Nephron (organoid): ENCODE data around the gene TIMM13.

Experiments used
- H3K27ac Mint-ChIP-seq, 3 experiments: 2 replicates each; pipeline ENCODE4 v1.8.0; 2020; ENCODE audit warnings: mixed read lengths in 3 of 3, mild to moderate bottlenecking in 2 of 3, moderate library complexity in 1 of 3
- H3K27me3 Mint-ChIP-seq: 2 replicates; pipeline ENCODE4 v1.8.0; 2021; ENCODE audit warnings: low read depth, mild to moderate bottlenecking, moderate library complexity, mixed read lengths
- H3K36me3 Mint-ChIP-seq: 2 replicates; pipeline ENCODE4 v1.8.0; 2020; ENCODE audit warnings: low read depth, mixed read lengths
- H3K4me1 Mint-ChIP-seq: 2 replicates; pipeline ENCODE4 v1.8.0; 2020; ENCODE audit warnings: mixed read lengths
- H3K4me3 Mint-ChIP-seq, 3 experiments: 2 replicates each; pipeline ENCODE4 v1.8.0; 2020; ENCODE audit warnings: mild to moderate bottlenecking in 3 of 3, mixed read lengths in 3 of 3, moderate library complexity in 2 of 3
- H3K9me3 Mint-ChIP-seq: 2 replicates; pipeline ENCODE4 v1.8.0; 2020; ENCODE audit warnings: mixed read lengths
- TF ChIP-seq, protein P1 (sequence below), 3 experiments: fragments of 200-600 bp; sonication (generic); IDR thresholded peaks; one replicate each; pipeline ENCODE4 v1.5.0; 2021; ENCODE audit warnings: antibody characterized with exemption in 3 of 3; ENCODE audit not compliant: unreplicated experiment in 3 of 3

TIMM13 gene

DNA sequence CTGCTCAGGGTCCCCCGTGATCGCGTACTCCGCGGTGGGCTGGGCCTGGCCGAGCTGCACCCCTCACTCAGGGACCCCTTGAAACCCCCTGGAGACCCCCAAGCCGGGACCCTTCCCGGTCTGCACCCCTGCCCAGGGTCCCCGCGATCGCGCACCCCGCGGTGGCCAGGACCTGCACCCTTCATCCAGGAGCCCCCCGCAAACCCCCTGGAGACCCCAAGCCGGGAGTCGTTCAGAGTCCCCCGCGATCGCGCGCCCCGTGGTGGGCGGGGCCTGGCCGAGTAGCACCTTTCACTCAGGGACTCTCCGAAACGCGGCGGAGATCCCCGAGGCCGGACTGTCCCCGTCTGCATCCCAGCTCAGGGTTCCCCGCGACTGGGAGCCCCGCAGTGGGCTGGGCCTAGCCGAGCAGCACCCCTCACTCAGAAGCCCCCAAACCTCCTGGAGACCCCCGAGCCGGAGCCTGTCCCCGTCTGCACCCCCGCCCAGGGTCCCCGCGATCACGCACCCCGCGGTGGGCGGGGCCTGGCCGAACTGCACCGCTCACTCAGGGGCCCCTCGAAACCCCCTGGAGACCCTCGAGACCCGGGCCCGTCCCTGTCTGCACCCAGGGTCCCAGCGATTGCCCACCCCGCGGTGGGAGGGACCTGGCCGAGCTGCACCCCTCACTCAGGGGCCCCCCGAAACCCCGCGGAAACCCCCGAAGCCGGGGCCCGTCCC is 28.6 kb upstream of the TIMM13 start:
- Mint-ChIP-seq H3K27ac (no peak overlapping the region), H3K27me3 (peaks cover 3% of the 10 kb centered on the region), H3K36me3 (peaks cover 4% of the 10 kb centered on the region), H3K4me1 (peaks cover 17% of the 10 kb centered on the region), H3K9me3 (no peaks in the 10 kb centered on the region), H3K4me3 (peak overlapping the region; percentile 86 to 88 (median 87))
- TF ChIP-seq, protein P1, sequence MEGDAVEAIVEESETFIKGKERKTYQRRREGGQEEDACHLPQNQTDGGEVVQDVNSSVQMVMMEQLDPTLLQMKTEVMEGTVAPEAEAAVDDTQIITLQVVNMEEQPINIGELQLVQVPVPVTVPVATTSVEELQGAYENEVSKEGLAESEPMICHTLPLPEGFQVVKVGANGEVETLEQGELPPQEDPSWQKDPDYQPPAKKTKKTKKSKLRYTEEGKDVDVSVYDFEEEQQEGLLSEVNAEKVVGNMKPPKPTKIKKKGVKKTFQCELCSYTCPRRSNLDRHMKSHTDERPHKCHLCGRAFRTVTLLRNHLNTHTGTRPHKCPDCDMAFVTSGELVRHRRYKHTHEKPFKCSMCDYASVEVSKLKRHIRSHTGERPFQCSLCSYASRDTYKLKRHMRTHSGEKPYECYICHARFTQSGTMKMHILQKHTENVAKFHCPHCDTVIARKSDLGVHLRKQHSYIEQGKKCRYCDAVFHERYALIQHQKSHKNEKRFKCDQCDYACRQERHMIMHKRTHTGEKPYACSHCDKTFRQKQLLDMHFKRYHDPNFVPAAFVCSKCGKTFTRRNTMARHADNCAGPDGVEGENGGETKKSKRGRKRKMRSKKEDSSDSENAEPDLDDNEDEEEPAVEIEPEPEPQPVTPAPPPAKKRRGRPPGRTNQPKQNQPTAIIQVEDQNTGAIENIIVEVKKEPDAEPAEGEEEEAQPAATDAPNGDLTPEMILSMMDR (IDR thresholded peaks at IDR 0.05; ENCODE audit: unreplicated experiment in 3 of 3) = no peak

DNA sequence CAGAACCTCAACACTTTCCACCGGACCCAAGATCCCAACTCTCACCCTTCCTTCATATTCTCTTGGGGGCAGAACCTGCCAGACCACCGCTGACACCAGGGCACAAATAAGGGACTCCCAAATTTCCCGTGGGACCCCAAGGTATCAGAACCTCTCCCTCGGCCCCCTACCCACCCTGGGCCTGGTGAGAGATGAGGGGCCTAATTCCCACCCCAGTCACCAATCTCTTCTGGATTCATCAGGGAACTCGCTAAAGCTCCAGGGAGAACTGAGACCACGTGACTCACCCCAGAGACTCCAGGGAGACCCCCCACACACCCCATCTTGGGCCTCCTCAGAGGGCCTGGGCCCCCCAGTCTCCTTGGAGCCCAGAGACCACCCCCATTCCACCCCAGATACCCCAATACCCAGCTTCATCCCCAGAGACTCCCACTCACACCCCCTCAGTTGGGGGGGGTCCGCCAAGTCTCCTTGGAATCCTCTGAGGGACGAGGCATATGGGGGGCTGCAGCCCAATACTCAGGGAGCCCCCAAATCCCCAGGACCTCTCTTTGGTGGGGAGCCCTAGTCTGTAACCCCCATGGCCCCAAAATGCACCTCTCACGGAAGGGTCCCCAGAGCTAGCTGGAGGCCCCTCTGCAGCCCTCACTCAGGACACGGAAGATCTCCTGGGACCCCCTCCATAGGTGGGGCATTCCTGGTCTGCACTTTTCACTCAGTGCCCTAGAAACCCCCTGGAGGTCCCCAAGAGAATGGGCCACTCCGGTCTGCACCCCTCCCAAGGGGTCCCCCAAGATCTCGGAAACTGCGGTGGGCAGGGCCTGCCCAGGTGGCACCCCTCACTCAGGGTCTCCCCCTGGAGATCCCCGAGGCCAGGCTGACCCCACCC is 27.8 kb upstream of the TIMM13 start:
- Mint-ChIP-seq H3K36me3 (peaks cover 6% of the 10 kb centered on the region), H3K27me3 (peaks cover 3% of the 10 kb centered on the region), H3K27ac (peak overlapping the region; percentile 12 to 76 (median 25)), H3K4me1 (peaks cover 16% of the 10 kb centered on the region), H3K4me3 (peak overlapping the region; percentile 86 to 88 (median 87)), H3K9me3 (no peaks in the 10 kb centered on the region)
- TF ChIP-seq, protein P1 (IDR thresholded peaks at IDR 0.05; ENCODE audit: unreplicated experiment in 3 of 3) = no peak

DNA sequence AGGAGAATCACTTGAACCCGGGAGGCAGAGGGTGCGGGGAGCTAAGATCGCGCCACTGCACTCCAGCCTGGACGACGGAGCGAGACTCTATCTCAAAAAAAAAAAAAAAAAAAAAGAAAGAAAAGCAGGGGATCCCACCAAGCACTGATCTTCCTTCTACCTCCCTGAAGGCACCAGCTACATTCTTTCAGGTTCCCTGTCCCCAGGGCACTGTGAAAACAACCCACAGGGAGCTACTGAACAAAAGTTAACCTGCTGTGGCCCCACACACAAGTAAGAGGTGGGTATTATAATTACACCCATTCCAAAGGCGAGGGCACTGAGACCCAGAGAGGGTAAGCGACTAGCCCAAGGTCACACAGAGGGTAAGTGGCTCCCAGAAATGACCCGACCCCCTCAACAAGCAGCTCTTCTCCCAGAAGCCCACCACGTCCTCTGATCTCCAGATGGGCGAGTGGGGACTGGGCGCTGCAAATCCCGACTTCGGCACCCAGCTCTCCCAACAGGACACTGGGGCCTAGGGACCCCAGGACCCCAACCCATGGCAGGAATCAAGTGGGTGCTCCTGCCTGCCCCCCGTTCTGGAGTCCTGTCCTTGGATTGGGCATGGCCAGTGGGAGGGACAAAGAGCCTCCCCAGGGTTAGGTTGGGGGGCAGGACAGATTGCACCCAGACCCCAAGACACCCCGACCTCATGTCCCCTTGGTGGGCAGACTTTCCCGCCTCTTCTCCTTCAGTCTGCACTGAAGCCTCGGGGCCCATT is 27.0 kb upstream of the TIMM13 start:
- Mint-ChIP-seq H3K27ac (peak overlapping the region; percentile 12 to 76 (median 25)), H3K36me3 (peaks cover 10% of the 10 kb centered on the region), H3K4me3 (peak overlapping the region; percentile 86 to 88 (median 87)), H3K27me3 (peaks cover 3% of the 10 kb centered on the region), H3K4me1 (peaks cover 16% of the 10 kb centered on the region), H3K9me3 (no peaks in the 10 kb centered on the region)
- TF ChIP-seq, protein P1 (IDR thresholded peaks at IDR 0.05; ENCODE audit: unreplicated experiment in 3 of 3) = no peak

DNA sequence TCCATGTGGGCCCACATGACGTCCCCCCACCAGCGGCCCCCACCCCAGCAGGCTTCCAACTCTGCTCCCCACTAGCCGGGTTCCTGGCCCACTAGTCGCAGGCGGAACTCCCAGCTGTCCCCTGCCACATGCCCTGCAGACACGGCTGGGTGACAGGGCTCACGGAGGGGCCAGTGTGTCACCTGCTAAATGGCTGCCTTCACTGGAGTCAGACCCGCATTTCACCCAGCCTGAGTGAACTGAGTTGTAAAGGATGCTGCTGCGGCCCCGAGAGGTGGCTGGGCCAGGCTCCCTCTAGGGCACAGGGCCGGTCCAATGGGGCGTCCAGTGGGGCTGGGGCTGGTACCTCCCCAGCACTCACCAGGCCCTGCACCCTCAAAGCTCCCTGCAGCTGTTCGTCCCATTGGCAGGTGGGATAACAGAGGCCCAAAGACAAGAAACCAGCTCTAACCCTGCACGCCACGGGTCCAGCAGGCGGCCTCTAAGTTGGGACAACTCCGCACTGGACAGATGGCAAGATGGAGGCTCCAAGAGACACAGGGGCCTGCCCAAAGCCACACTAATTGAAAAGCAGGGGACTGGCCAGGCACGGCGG is 26.1 kb upstream of the TIMM13 start:
- H3K9me3 Mint-ChIP-seq = no peaks in the 10 kb centered on the region
- H3K27me3 Mint-ChIP-seq = peaks cover 3% of the 10 kb centered on the region
- H3K4me3 Mint-ChIP-seq = peak overlapping the region; percentile 86 to 88 (median 87)
- peaks cover 10% of the 10 kb centered on the region for H3K36me3 Mint-ChIP-seq
- H3K4me1 Mint-ChIP-seq = peaks cover 16% of the 10 kb centered on the region
- TF ChIP-seq, protein P1 (IDR thresholded peaks at IDR 0.05; ENCODE audit: unreplicated experiment in 3 of 3) = no peak
- H3K27ac Mint-ChIP-seq = no peak overlapping the region

DNA sequence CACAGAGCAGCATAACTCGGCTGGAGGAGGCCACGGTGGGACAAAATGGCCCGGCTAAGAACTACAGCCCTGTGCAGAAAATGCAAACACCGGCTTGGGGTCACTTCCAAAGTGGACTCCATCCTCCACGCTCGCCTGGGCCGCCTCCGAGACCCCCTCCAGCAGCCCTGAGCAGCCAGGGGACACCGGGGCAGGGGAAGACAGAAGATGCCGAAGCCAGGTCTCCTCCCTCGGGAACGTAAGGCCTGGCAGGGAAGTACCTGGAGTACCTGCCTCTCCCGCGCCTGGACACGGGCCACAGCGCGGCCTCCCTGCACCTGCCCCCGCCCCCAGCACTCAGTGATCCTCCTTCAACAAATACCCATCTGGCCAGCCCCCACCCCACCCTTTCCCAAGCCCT is 24.4 kb upstream of the TIMM13 start:
- Mint-ChIP-seq H3K4me1 (peaks cover 15% of the 10 kb centered on the region), H3K27me3 (peaks cover 3% of the 10 kb centered on the region), H3K4me3 (no peak overlapping the region), H3K36me3 (peaks cover 10% of the 10 kb centered on the region), H3K27ac (no peak overlapping the region), H3K9me3 (no peaks in the 10 kb centered on the region)
- TF ChIP-seq, protein P1 (IDR thresholded peaks at IDR 0.05; ENCODE audit: unreplicated experiment in 3 of 3) = no peak
